ENCODE measurements around the gene PPEF1.
A peak's percentile ranks its signal among the peaks of the same experiment; 100 is the strongest.
"Not testable (repeated sequence)": the region's sequence is repeated elsewhere in the genome, so short reads cannot be mapped to it uniquely, and the experiment has no call there.

The PPEF1 gene

DNA sequence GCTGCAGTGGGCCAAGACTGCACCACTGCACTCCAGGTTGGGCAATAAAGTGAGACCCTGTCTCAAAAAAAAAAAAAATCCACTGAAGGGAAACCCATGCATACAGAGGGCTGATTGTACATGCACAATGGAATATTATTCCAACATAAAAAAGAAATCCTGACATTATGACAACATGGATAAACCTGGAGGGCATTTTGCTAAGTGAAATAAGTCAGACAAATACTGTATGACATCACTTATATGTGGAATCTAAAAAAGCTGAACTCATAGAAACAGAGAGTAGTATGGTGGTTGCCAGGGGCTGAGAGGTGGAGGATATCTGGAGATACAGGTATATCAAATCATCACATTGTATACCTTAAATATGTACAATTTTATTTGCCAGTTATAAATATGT lies 102.2 kb downstream of the PPEF1 start:
- Mint-ChIP-seq H3K27me3 (no peaks in the 10 kb centered on the region), H3K36me3 (ENCODE audit: low read depth) (no peaks in the 10 kb centered on the region), H3K4me1 (ENCODE audit: low read depth) (no peaks in the 10 kb centered on the region), H3K9me3 (no peaks in the 10 kb centered on the region), H3K27ac (no peak overlapping the region), H3K4me3 (no peak overlapping the region)
- no peak for DNase-seq

- H3K4me3 Mint-ChIP-seq, result no peak overlapping the region
- DNase-seq, result no peak
- no peak overlapping the region for H3K27ac Mint-ChIP-seq
- no peaks in the 10 kb centered on the region for H3K36me3 Mint-ChIP-seq (ENCODE audit: low read depth)
- H3K27me3 Mint-ChIP-seq, result no peaks in the 10 kb centered on the region
- H3K4me1 Mint-ChIP-seq (ENCODE audit: low read depth), result no peaks in the 10 kb centered on the region
- no peaks in the 10 kb centered on the region for H3K9me3 Mint-ChIP-seq
These were observed 103.0 kb downstream of the PPEF1 start for GRCh38 chrX:18810416-18810815.

DNA sequence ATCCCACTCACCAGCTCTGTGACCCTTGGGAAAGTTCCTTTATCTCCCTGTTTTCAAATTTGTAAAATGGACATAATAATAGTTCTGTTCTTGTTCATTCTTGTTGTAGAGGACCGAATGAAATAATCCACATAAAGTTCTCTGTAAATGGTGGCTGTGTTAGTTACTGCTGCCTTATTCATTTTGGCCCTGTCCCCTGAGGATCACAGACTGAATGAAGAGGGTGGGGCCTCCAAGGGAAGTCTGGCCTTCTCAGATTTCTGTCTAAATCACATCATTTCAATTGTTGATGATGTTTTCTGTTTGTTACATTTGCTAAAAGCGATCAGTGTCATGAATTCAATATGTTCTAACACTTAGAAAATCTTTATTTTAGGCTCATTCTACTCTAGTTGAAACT lies 117.9 kb downstream of the PPEF1 start:
- no peak for DNase-seq
- no peak overlapping the region for H3K27ac Mint-ChIP-seq
- H3K36me3 Mint-ChIP-seq (ENCODE audit: low read depth), result no peaks in the 10 kb centered on the region
- H3K4me1 Mint-ChIP-seq (ENCODE audit: low read depth), result peaks cover 2% of the 10 kb centered on the region
- no peak overlapping the region for H3K4me3 Mint-ChIP-seq
- H3K27me3 Mint-ChIP-seq, result no peaks in the 10 kb centered on the region
- H3K9me3 Mint-ChIP-seq, result no peaks in the 10 kb centered on the region

GRCh38 chrX:18828832-18829404 lies 121.5 kb downstream of the PPEF1 start:
- no peaks in the 10 kb centered on the region for H3K9me3 Mint-ChIP-seq
- H3K4me3 Mint-ChIP-seq, result no peak overlapping the region
- H3K27ac Mint-ChIP-seq, result no peak overlapping the region
- peaks cover 2% of the 10 kb centered on the region for H3K4me1 Mint-ChIP-seq (ENCODE audit: low read depth)
- no peak for DNase-seq
- H3K27me3 Mint-ChIP-seq, result peaks cover 4% of the 10 kb centered on the region
- no peaks in the 10 kb centered on the region for H3K36me3 Mint-ChIP-seq (ENCODE audit: low read depth)

DNA sequence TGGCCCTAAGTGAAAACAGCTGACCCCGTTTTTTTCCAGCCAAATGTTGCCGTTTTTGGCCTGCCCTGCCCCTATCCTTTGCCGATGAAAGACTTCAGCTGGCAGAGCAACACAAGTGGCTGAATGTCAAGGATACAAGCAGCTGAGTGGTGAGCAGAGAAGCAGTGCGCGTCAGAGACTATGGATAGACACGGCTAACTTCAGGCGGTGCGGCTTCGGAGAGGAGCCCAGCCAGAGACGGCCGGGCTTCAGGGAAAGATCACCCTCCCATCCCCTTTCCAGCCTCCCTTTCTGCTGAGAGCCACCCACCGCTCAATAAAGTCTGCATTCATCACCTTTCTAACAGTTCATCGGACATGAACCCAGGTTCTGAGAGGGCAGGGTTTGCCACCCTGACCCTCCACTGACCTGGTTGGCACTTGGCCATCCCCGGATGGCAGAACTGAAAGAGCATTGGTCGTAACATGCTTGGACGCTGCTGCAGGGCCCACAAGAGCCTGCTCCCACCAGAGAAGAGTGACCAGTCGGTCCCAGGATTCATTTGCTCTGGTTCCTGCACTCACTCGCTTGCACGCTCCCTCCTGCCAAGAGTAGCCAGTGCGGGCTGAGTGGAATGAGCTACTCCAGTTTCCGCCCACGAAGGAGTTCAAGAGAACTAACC lies 125.8 kb downstream of the PPEF1 start:
- no peak overlapping the region for H3K27ac Mint-ChIP-seq
- no peak for DNase-seq
- peaks cover 2% of the 10 kb centered on the region for H3K4me1 Mint-ChIP-seq (ENCODE audit: low read depth)
- H3K27me3 Mint-ChIP-seq, result peaks cover 4% of the 10 kb centered on the region
- H3K9me3 Mint-ChIP-seq, result no peaks in the 10 kb centered on the region
- no peak overlapping the region for H3K4me3 Mint-ChIP-seq
- H3K36me3 Mint-ChIP-seq (ENCODE audit: low read depth), result no peaks in the 10 kb centered on the region

DNA sequence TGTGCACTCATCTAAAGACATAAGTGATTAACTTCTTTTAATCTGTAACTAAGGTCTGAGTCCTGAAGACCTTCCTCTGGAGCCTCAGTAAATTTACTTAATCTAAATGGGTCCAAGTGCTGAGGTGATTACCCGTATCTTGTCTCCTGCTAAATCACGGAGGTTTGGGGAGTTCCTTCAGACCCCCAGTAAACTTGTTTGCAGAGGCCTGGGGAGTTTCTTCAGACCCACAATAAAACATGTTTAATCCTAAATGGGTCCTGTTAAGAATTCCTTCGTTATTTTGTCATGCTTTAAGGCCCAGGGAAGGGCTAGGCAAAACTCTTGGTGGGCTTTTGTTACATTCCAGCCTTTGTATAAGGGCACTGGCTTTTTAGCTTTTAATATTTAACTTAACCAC lies 140.5 kb downstream of the PPEF1 start:
- not testable (repeated sequence) for H3K9me3 Mint-ChIP-seq; H3K27ac Mint-ChIP-seq; DNase-seq; H3K4me1 Mint-ChIP-seq (ENCODE audit: low read depth); H3K27me3 Mint-ChIP-seq; H3K4me3 Mint-ChIP-seq; H3K36me3 Mint-ChIP-seq (ENCODE audit: low read depth)

DNA sequence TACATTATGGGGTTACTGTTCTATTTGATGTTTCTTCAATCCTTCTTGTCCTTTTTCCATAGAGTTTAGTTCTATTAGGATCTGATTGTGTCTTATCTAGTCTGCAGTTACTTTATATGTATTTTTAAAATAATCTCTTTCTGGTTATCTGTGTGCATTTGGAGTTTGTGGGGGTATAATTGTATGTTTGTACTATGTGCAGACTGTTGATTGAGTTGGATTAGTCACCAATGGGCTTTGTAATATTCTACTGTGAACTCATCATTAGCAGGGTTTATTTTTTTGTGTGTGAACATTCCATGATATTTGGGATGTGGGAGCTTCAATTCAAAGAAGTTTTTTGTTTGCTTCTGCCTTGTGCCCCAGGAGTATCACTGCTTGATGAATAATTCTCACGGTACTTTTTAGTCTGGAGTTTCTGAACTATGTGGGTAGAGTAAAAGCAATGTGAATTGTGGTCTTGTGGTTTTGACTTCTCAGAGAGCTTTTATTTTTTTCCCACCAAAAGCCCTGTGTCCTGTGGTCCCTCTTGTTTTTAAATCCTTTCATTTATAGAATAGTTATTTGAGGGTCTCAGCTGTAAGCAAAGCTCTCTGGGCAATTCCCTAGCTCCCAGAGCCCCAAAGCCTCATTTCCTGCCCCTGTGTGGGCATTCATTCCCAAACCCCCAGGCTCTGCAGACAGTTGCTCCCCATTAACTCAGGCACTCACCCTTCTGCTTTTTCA lies 148.6 kb downstream of the PPEF1 start:
- Mint-ChIP-seq H3K27ac (no peak overlapping the region), H3K4me1 (ENCODE audit: low read depth) (peaks cover 28% of the 10 kb centered on the region), H3K36me3 (ENCODE audit: low read depth) (no peaks in the 10 kb centered on the region), H3K9me3 (peaks cover 4% of the 10 kb centered on the region), H3K27me3 (peaks cover 14% of the 10 kb centered on the region), H3K4me3 (no peak overlapping the region)
- no peak for DNase-seq

DNA sequence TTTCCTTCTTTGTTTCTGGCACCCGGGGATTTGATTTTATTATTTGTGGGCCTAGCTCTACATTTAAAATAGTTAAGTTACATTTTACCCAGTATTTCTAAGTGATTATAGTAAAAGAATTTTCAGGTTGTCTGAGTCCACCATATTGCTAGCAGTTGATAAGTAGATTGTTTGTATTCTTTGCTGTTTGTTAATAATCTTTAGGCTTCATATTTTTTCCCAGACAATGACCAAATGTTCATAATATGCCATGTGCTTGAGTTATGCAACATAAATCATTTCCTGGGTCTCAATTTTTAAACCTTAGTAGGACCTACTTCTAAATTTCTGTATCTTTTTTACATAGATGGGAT lies 149.2 kb downstream of the PPEF1 start:
- Mint-ChIP-seq H3K27me3 (peaks cover 17% of the 10 kb centered on the region), H3K4me3 (no peak overlapping the region), H3K9me3 (peaks cover 4% of the 10 kb centered on the region), H3K27ac (no peak overlapping the region), H3K4me1 (ENCODE audit: low read depth) (peaks cover 28% of the 10 kb centered on the region), H3K36me3 (ENCODE audit: low read depth) (no peaks in the 10 kb centered on the region)
- no peak for DNase-seq

DNA sequence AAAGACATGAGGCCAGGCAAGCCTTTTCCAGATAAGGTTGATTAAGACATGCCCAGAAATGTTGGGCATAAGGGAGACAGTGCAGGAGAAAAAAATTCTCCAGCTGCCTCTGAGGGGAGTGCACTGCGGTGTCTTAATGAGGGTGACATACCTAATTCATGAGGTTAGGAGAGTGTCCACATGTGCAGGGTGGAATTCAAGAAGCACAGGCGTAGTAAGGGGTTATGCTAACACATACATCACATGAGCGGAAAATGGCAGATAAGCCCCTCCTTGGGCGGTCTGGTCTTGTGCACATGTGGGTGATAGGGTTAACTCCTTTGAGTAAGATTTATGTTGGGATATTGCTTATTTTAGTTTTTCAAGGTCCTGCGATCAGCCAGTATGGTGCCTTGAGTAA lies 154.1 kb downstream of the PPEF1 start:
- Mint-ChIP-seq H3K4me3 (no peak overlapping the region), H3K9me3 (peaks cover 4% of the 10 kb centered on the region), H3K4me1 (ENCODE audit: low read depth) (peaks cover 4% of the 10 kb centered on the region), H3K27ac (no peak overlapping the region), H3K27me3 (peaks cover 11% of the 10 kb centered on the region), H3K36me3 (ENCODE audit: low read depth) (no peaks in the 10 kb centered on the region)
- DNase-seq, result no peak

GRCh38 chrX:18864390-18864920 lies 157.0 kb downstream of the PPEF1 start:
- Mint-ChIP-seq H3K27ac (no peak overlapping the region), H3K4me3 (no peak overlapping the region), H3K4me1 (ENCODE audit: low read depth) (no peaks in the 10 kb centered on the region), H3K27me3 (peaks cover 11% of the 10 kb centered on the region), H3K9me3 (no peaks in the 10 kb centered on the region), H3K36me3 (ENCODE audit: low read depth) (no peaks in the 10 kb centered on the region)
- no peak for DNase-seq

GRCh38 chrX:18871161-18871890 lies 163.9 kb downstream of the PPEF1 start:
- H3K9me3 Mint-ChIP-seq, result no peaks in the 10 kb centered on the region

DNA sequence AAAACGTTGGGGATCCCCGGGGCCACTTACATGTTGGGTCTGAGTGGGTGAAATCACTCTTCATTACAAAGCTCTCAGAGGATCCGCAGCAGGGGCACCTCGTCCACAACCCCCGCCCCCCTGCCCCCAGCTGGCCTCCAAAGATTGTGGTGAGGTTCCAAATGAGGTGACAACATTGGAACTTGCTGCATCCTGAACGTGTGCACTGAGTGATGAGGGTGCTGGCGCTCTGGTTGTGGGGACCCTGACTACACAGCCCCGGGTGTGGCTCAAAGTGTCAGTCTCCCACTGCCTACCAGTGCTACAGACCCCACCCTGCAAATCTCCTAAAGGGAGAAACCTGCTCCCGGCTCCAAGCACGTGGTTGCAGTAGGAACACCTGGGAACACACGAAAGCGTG lies 164.5 kb downstream of the PPEF1 start:
- Mint-ChIP-seq H3K27ac (no peak overlapping the region), H3K36me3 (ENCODE audit: low read depth) (no peaks in the 10 kb centered on the region), H3K27me3 (peaks cover 20% of the 10 kb centered on the region), H3K9me3 (no peaks in the 10 kb centered on the region), H3K4me3 (no peak overlapping the region), H3K4me1 (ENCODE audit: low read depth) (peaks cover 14% of the 10 kb centered on the region)
- no peak for DNase-seq

More at GRCh38 chrX:18871161-18871890, 163.9 kb downstream of the PPEF1 start:
- no peak for DNase-seq
- Mint-ChIP-seq H3K4me1 (ENCODE audit: low read depth) (peaks cover 14% of the 10 kb centered on the region), H3K27me3 (peaks cover 13% of the 10 kb centered on the region), H3K36me3 (ENCODE audit: low read depth) (no peaks in the 10 kb centered on the region), H3K4me3 (no peak overlapping the region), H3K27ac (no peak overlapping the region)

- Mint-ChIP-seq H3K4me1 (ENCODE audit: low read depth) (peaks cover 14% of the 10 kb centered on the region), H3K4me3 (no peak overlapping the region), H3K27me3 (peaks cover 26% of the 10 kb centered on the region), H3K27ac (peak overlapping the region; percentile 63), H3K9me3 (no peaks in the 10 kb centered on the region), H3K36me3 (ENCODE audit: low read depth) (no peaks in the 10 kb centered on the region)
- DNase-seq, result no peak
These were observed 165.2 kb downstream of the PPEF1 start for GRCh38 chrX:18872621-18873020.

- Mint-ChIP-seq H3K27me3 (peaks cover 28% of the 10 kb centered on the region), H3K4me1 (ENCODE audit: low read depth) (peaks cover 14% of the 10 kb centered on the region), H3K27ac (peak overlapping the region; percentile 64), H3K36me3 (ENCODE audit: low read depth) (no peaks in the 10 kb centered on the region), H3K4me3 (peak overlapping the region; percentile 31), H3K9me3 (no peaks in the 10 kb centered on the region)
- peak; percentile 47 for DNase-seq
These were observed 165.8 kb downstream of the PPEF1 start for GRCh38 chrX:18873189-18873791.
